NCI-H1048 (cell line): ENCODE data around the gene SPDYE1.

Source experiments
- DNase-seq: peaks from one replicate; lab custom pipeline; 2025; lab: John Stamatoyannopoulos, UW

SPDYE1 gene

DNA sequence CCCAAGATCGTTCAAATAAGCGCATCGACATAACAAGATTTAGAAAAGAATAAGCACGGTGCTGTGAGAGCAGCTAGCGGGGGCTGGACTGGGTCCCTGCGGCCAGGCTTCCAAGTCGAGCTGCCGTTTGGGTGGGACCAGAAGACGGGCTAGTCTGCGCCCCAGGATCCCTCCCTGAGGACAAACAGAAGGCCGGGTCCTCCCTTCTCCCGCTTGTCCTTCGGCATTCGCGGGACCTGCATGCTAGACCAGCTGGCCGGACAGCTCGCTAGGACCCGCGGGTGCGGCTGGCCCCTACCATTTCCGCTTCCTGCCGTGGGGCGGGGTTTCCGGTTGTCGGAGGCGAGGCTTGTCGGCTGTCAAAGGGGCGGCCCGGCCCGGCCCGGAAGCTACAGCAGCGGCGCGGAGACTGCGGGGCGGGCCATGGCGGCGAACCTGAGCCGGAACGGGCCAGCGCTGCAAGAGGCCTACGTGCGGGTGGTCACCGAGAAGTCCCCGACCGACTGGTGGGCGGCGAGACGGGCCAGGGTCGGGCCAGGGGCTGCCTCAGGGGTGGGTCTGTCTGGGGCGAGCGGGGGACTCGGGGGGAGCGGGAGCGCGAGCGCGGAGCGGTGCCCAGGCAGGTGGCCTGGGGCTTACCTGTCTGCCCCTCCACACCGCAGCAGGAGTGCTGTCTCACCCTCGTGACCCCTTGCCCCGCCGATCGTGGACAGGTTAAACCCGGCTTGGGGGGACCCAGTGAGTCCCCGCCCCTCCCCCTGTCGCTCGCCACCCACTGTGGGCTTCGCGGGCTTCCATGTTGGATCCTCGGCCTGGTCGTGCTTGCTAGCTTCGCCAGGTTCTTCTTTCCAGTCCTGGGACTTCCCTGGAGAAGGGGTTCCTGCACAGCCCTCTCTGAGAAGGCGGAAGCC lies 46.9 kb downstream of the SPDYE1 start, which contains the start of gene DBNL:
TSS of gene DBNL (plus strand) at position 388 of the 911 bp plus-strand sequence. CDS start at position 424, 36 bp downstream.
- peak; percentile 74 for DNase-seq

DNA sequence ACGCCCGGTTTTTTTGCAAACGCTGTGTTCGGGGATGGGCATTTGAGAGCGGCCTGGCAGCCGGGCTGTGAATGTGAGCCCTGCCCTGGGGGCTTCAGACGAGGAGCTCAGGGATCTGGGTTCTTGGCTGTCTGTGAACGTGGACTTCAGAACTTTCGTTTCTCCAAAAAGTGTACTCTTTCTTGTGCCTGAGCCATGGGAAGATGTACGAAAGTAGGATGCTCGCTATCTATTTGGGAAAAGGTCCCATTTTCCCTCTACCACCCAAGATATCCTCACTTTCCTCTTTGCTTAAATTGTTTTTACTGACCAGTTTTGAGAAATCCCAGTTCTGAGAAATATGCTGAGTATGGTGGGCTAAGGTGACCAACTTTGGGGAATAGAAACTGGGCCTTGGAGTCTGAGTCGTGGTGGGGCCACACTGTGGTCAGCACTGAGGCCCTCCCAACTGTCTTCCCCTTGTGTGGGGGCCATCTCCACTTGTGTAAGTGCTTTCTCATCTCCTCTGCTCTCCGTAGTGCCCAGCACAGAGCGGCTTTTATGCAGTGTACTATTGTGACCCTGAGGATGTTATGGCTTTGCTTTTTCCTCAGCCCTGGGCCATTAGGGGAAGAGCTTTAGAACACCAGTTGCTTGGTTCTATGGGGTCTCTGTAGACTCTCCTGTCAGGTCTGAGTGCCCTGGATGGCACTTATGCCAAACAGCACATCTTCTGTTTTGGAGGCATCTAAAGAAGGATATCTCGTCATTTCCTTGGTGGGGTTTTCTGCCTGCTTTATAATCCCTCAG lies 47.7 kb downstream of the SPDYE1 start:
- no peak for DNase-seq

DNA sequence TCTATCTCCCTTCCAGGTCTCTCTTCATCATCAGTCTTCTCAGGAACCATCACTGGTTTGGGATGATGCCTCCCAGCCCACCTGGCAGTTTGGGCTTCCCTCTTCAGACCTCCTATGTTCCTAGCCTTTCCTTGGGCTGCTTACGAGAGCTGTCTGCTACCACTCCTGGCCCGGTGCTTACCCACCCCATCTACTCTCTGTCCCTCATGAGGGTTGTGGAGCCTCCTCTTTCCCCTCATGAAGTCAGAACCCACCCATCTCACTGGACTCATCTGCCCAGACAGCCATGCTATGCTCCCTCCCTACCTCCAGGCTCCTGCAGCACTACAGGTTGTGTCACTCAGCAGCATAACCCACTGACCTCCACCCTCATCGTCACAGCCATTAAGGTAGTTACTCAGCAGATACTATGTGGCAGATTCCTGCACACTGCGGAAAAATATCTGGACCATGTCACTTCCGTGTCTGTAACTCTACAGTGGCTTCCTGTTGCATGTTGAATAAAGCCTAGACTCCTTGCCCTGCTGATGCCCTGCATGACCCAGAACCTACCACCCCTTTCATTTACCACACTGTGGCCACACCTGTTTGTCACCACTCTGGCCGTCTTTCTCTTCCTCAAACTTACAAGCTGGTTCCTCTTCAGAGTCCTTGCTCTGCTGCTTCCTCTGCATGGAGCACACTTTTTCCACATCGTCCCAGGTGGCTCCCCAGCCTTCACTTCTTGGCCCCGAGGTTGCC lies 48.8 kb downstream of the SPDYE1 start:
- no peak for DNase-seq

DNA sequence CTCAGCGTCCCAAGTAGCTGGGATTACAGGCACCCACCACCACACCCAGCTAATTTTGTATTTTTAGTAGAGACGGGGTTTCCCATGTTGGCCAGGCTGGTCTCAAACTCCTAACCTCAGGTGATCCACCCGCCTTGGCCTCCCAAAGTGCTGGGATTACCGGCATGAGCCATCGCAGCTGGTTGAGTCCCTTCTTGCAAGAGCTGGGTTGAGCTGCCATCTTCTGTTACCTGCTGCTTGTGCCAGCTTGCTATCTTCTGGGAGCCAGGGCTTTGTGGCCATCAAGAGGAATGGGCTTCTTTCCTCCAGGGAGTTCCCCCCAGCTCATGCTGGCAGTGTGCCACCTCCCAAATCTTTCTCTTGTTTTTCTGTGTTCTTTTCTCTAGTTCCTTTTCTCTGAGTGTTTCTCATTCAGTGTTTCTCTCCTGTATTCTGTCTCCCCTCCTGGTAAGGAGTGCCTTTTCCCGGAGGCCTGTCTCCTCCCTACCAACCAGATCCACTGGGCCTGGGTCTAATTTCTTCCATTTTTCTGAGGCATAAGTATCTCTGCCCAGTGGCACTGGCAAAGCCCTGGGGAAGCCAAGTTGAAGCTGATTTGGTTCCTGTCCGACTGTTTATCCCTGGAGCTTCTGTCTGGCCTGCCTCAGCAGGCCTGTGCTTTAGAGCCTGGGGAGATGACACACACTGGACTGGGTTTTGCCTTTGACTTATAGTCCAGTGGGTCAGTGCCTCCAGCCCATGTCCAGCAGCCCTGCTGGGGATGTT lies 50.5 kb downstream of the SPDYE1 start:
- no peak for DNase-seq

DNA sequence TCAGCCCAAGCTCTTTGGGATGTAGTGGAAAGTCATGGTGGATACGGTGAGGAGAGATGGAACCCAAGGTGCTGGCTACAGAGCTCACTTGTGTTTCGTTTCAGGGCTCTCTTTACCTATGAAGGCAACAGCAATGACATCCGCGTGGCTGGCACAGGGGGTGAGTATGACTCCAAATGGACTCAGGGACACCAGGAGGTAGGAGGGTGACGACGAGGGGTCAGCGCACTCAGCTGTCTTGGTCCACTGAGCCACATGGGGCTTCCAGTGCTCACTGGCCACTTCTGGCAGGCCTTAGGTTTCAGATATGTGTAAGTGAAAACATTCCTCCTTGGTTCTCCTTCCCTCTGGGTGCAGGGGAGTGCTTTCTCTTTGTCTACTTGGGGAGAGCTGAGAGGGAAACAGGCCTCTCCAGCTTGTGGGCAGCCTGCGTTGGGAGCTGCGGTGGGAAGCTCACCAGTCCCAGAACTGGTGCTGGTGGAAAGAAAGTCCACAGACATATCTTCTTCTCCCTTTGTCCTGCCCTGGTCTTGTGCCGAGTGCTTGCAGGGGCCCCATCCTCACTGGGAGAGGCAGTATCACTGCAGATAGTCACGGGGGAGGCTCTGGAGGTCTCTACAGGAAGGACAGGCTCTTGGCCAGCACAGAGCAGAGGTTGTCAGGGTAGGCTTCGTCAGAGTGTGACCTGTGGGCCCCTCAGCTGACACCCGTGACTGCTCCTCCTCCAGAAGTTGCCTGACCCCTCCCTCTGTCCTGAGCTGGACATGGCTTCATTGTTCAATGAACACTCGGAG lies 52.6 kb downstream of the SPDYE1 start:
- no peak for DNase-seq

DNA sequence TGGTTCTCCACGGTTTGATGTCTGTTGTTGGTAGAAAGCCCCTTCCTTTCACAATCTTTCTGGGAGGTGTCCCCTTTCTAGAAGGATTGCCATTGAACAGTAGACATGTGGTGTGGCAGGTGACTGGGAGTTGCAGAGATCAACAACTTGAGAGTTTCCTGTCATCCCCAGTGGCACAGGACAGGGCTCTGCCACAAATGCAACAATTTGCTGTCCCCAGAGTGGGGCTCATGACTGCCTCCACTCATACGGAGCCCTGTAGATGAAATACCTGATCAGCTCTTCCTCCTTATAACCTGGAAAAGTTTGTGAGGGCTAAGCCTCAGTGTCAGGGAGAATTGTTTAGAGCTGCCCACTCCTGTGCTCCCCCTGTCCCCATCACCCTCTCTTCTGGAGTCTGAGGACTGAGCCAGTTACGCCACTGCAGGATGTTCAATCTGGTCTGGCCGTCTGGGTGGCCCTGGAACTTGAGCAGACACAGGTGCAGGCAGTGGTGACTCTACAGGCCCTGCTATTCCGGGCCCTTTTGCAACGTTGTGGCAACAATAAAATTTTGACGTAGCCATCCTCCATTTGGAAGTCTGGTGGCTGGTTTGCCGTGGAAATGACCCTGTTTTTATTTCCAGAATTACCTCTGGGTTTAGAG lies 53.3 kb downstream of the SPDYE1 start:
- no peak for DNase-seq

DNA sequence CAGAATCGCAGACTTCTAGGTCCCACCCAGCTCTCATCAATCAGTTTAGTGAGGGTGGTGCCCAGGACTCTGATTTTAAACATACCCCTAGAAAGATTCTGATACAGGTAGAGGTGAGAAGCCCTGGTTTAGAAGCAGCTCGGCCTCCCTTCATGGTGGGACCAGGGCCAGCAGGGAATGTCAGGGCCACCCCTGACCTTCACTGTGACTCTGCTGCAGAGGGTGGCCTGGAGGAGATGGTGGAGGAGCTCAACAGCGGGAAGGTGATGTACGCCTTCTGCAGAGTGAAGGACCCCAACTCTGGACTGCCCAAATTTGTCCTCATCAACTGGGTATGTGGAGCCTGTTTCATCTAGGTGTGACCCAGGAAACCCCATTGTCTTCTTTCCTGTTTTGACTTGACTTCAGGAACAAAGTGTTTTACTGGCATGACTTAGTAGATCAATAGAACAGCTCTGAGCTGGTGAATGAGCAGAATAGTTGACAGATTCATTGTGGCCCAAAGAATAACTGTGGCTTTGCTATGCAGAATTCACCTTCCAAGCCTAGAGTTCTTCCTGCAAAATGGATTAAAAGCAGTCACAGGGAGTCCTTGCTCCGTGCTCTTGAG lies 54.0 kb downstream of the SPDYE1 start:
- DNase-seq = no peak

DNA sequence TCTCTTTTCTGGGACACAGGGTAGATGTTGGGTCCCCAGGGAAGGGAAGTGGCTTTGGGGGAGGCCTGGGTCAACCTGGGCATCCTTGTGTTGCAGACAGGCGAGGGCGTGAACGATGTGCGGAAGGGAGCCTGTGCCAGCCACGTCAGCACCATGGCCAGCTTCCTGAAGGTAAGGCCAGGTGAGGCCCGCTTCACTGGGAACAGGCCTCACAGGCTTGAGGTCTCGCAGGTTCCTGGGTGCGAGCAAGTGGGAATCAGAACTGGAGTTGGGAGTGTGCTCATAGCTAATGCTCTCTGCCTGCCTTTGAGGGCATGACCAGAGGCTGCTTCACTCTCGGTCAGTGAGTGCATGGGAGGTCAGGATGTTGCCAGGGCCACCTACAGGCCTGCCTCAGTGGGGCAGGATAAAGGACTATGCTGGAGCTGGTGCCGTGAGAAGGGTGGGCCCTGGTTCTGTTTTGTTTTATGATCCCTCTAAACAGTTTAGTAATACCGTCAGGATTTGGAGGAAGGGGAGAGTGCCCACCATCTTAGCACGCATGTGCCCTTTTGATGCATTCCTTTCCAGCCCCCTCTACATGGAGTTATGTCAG lies 55.2 kb downstream of the SPDYE1 start:
- no peak for DNase-seq

DNA sequence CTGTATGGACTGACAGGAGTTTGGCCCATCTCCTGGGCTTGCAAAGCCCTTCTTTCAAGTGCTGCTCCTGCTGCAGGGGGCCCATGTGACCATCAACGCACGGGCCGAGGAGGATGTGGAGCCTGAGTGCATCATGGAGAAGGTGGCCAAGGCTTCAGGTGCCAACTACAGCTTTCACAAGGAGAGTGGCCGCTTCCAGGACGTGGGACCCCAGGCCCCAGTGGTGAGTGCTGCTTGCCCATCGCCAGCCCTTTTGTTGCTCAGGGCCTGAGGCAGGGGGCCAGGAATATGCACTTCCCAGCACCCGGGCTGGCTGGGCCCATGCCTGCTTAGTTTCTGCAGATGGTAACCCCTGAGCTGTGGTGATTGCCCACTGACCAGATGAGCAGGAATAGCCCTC lies 59.0 kb downstream of the SPDYE1 start:
- DNase-seq = no peak

DNA sequence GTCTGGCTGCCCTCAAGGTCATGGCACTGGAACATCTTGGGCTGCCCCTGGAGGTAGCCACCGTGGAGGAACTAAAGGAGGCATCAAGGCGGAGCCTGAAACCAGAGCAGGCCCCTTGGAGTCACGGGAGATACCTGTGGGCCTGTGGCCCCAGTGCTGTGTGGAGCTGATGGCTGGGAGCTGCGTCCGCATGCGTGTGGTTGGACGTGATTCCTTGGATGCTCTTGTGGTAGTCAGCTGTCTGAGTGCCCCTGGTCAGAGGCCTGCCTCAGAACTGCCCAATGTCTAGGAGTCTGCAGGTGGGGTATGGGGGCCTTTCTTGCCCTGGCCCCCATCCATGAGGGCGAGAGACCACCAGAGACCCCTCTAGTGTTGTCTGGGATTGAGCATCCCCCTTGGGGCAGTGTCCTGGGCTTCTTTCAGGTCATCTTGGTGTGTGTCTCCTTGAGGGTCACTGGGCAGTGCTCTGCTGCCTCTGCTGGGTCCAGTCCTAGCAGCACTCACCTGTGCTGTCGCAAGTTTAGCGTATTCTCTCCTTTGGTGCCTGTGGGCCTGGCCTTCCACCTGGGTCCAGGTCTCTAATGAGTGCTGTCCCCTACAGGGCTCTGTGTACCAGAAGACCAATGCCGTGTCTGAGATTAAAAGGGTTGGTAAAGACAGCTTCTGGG lies 59.6 kb downstream of the SPDYE1 start:
- DNase-seq = no peak

DNA sequence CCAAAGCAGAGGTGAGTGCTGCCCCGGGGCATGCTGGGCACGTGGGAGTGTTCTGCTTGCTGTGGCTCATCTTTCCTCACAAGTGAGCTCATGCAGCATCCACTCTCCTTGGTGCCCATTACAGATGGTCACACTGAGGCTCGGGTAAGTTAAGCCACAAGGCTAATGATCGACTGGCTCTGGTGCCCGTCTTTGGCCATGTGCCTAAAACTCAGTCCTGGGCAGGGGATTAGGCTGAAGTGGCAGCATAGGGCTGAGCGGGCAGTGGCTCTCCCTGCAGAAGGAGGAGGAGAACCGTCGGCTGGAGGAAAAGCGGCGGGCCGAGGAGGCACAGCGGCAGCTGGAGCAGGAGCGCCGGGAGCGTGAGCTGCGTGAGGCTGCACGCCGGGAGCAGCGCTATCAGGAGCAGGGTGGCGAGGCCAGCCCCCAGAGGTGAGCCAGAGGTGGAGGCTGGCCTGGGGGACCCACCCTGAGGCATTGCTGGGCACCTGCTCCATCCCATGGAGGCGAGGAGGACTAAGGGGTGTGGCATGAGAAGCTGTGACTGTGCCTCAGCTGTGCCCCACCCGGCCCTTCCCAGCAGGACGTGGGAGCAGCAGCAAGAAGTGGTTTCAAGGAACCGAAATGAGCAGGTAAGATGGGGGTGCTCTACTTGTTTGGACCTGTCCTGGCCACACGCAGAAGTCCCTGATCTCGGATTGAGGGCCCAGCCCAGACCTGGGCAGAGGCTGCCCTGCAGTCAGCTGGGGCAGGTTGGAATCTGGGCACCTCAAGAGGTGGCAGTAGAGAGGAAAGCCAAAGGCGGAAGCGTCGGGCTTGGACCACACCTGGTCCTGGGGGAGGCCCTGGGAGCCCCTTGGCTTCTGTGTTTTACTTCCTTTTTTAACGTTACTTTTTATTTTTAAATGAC lies 60.4 kb downstream of the SPDYE1 start:
- no peak for DNase-seq

DNA sequence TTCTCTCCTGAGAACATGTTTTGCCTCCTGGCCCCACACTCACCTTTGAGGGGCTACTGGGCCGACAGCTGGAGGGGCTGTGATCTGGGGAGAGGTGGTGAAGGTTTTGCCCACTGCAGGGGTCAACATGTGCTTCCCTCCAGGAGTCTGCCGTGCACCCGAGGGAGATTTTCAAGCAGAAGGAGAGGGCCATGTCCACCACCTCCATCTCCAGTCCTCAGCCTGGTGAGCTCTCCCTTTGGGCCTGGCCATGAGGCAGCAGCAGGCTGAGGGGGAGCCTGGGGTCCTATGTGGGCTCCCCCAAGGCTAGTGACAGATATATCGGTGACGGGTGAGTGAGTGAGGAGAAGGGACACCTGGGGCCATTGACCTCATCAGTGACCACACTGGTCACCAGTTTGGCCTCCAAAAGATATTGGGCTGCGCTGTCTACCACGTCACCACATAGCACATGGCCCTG lies 61.1 kb downstream of the SPDYE1 start:
- DNase-seq = no peak

DNA sequence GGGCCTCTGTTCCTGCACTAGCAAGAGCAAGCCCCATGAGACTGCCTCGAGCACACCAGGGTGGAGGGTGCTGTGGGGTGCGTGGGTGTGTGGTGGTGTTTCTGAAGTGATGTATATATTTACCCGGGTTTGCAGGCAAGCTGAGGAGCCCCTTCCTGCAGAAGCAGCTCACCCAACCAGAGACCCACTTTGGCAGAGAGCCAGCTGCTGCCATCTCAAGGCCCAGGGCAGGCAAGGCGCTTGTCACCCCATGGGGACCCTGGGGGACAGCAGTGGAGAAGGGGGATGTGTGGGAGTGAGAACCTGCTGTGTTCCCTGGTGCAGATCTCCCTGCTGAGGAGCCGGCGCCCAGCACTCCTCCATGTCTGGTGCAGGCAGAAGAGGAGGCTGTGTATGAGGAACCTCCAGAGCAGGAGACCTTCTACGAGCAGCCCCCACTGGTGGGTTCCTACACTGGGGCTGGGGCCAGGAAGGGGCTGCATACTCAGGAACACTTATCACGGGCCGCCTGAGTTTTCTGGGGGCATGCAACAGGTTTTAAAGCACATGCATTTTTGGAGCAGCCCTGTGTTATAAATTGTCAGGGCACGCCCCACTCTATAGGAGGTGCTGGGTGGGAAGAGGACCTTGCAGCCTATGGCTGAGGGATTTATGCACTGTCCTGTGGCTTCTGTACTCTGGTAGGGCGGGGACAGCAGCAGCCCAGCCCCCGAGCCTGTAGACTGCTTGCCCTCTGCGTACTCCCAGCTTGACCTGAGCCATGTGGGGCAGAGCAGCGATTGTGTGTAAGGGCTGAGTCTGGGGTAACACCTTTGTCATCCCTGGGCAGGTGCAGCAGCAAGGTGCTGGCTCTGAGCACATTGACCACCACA lies 61.8 kb downstream of the SPDYE1 start:
- DNase-seq = no peak
